Fibroblast of skin of back (primary cell): ENCODE measurements around the gene GNAS.
"Not testable (repeated sequence)": the region's sequence is repeated elsewhere in the genome, so short reads cannot be mapped to it uniquely, and the experiment has no call there.

Experiments used
- DNase-seq: peaks from one replicate; pipeline ENCODE4 v3.0.0-alpha.2; 2013

GNAS gene

DNA sequence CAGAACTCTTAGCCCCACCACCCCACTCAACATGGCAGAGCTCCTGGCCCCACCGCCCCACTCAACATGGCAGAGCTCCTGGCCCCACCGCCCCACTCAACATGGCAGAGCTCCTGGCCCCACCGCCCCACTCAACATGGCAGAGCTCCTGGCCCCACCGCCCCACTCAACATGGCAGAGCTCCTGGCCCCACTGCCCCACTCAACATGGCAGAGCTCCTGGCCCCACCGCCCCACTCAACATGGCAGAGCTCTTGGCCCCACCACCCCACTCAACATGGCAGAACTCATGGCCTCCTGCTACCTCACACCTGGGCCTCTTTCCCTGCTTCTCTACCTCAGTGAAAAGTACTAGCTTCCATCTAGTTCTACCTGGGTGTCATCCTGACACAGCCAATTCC lies 23.7 kb upstream of the GNAS start:
- DNase-seq, result not testable (repeated sequence)

DNA sequence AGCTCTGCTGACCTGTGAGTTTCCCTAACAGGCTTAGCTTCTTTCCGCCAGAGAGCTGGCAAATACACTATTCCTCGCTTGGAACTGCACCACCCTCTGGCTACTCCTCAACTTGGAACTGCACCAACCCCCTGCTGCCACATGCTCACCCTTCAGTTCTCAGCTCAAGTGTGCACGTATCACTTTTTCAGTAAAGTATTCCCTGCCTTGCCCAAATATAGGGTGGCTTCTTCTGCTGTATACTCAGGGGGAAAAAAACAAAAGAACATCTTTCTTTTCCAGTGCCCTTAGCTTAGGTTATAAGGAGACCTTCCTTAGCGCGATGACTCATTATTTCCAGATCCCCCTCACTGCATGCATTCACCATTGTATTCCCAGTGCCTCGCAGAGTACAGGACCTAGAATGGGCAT lies 23.0 kb upstream of the GNAS start:
- no peak for DNase-seq

DNA sequence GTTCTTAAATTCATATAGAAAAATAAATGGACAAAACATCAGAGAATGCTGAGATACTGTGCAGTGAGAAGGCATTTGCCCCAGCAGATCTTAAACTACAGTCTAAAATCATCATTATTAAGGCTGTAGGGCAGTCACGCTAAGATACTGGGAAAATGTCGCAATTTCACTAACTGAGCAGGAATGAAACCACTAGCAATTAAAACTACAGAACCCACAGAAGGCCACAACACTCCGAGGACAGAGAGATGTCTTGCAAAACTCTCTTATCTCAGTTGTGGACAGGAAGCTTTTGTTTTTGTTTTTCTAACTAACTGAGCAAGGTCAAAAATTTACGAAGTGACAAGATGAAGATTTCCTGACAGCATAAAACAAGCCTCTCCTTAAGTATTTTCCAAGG lies 20.1 kb upstream of the GNAS start:
- DNase-seq, result no peak

DNA sequence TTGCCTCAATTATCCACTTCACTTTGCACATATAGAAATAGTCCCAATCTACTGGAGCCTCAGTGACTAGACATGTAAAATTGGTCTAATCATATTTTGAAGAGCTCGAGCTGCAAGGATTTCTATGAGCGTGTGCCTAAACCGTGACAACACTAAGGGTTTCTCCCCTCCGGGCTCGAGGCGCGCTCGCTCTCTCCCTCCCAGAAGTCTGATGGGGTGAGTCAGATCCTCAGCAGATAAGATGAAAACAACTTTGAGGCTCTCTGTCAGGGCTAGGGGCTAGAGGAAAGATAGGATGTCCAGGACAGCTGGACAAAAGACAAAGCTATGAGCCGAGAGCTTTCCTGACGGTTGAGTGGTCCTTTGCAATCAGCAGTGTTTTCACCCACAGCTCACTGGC lies 18.6 kb upstream of the GNAS start:
- DNase-seq, result no peak

DNA sequence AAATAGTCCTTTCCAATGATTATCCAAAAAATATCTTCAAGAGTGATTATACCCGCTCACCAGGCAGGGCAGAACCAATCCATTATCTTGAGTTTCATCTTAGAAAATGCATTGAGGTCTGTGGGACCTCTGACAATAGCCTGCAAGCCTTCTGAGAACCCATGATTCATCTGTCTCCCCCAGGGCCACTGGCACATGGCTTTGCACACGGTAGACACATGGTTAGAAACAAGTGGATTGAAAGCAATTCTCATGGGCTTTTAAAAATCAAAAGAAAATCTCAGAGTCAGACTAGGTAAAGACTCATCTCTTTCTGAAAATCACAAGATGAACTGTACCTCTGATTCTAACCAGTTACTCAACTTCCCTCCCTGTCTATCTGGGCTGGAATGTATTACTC lies 17.3 kb upstream of the GNAS start:
- no peak for DNase-seq

DNA sequence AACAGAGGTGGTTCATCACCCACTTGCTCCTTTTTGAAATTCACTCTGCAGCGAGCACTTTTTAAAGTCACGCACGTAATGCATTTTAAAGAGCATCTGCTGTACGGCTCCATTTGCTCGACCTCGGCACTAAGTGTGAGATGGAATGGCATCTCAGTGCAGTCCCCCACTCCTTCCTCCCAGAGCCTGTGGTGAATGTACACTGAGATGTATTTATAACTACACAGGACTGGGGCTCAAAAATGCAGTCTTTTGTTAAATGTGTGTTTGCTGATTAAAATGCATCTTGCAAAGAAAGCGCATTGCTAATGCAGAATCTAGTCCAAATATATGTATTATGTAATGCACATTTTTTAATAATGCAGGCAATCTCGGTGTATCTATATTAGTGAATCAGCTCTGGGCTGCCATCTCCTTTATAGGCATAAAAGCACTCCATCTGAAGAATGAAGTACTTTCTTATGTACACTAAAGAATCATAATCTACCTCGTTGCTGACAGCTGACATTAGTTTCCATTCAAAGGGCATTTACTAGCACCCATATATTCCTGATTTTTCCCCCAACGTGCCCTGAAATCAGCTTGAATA lies 15.8 kb upstream of the GNAS start:
- no peak for DNase-seq

DNA sequence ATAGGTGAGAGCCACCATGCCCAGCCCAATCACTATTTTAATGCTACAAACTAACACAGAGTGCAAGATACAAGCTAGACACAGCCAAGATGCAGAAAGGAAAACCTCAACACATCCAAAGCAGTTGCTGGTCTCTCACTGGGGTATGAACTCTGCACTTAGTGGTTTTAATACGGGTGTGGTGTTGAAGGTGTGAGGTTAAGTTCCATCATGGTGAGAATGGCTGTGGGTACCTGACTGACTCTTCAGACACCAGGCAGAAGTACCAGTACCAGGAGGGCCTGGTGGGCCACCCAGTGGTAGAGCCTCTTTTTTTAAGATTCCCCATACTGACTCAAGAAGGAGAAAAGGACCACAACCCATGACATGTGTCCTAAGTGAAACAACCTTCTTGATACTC lies 14.8 kb upstream of the GNAS start:
- no peak for DNase-seq

DNA sequence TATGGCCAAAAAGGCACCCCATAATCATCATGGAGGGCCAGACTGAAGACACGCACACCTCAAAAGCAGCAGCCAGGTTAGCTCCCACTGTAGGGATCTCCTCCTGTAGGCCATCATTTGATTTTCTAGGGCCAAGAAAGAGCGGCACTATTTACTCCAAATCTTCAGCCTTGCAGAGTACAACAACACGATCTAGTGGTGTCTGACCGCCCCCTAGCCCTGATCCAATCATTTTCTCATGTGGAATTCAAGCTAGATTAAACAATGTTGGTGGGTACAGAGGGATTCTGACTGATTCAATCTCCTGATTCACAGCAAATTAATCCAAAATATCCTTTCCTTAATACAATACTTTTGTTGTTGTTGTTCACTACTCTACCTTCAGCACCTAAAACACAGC lies 14.3 kb upstream of the GNAS start:
- no peak for DNase-seq

DNA sequence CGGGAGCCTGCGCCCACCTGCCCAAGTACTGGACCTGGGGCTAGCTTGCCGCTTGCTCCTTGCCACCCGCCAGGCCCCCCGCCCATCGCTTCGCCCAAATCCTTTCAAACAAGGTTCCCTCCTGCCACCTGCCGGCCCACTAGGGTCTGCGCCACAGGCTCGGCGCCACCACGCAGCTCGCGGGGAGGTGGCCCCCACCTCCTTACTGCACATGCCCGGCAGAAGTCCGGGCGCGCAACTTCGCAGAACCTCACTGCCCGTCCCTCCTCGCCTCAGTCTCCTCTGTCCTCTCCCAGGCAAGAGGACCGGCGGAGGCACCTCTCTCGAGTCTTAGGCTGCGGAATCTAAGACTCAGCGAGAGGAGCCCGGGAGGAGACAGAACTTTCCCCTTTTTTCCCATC lies 13.0 kb upstream of the GNAS start:
- DNase-seq, result peak; percentile 15

DNA sequence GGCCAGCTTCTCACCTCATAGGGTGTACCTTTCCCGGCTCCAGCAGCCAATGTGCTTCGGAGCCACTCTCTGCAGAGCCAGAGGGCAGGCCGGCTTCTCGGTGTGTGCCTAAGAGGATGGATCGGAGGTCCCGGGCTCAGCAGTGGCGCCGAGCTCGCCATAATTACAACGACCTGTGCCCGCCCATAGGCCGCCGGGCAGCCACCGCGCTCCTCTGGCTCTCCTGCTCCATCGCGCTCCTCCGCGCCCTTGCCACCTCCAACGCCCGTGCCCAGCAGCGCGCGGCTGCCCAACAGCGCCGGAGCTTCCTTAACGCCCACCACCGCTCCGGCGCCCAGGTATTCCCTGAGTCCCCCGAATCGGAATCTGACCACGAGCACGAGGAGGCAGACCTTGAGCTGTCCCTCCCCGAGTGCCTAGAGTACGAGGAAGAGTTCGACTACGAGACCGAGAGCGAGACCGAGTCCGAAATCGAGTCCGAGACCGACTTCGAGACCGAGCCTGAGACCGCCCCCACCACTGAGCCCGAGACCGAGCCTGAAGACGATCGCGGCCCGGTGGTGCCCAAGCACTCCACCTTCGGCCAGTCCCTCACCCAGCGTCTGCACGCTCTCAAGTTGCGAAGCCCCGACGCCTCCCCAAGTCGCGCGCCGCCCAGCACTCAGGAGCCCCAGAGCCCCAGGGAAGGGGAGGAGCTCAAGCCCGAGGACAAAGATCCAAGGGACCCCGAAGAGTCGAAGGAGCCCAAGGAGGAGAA lies 12.3 kb upstream of the GNAS start:
- no peak for DNase-seq

DNA sequence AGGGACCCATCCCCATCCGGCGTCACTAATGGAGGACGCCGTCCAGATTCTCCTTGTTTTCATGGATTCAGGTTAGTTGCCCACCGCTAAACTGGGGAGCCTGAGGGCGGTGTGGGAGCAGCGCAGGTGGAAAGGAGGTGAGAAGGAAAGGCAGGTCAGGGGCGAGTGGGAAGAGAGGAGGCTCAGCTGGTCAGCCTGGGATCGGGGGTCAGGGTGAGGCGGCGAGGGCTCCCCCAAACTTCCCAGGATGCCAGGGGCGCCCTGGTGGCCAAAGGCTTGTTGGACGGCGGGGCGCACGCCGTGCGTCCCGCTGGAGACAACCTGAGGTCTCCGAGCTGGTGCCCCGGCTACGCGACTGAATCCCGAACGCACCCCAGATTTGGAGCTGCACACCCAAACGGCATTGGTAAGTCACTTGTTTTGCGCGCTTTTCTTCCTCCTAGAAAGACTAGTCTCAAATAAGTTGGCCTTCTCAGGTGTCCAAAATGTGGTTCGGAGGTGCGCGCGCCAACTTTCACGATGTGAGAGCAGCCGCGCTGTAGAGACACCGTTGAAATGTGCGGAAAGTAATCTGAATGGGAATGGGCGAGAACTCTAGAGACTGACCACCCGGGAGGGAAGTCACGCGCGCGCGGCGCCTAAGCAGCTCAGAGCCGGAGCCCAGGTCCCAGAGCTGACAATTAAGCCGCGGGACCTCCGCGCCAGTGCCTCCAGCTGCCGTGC lies 11.5 kb upstream of the GNAS start:
- DNase-seq, result no peak

DNA sequence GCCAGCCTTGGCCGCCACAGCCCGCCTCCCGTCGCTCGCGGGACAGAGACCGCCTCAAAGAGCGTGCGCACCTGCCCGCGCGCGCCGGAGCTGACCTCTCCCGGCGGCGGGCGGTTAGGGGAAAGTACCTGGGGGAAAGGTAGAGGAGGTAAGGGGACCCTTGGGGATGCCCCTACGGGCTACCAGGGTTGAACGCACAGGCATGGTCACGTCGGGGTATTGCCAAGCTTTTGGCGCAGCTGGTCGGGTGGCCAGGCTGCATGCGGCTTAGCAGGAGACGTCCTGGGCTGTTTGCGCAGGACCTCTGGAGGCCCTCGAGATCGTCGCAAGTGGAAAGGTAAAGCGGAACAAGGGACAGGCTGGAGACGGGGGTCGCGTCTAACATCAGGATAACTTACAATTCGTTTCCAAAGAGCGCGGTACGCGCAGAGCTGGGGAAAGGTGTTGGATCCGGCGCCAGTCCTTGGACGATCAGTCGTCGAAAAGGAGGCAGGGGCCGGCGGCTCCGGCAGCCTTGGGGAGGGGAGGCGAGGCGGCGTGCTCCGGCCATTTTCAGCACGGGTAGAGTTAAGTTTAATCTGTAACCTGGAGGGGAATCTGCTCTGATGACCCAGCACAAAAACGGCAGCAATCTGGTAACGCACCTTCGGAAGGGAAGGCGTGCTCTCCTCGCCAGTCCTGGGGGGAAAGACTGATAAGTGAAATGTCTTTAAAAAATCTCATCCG lies 10.8 kb upstream of the GNAS start:
- DNase-seq, result no peak

DNA sequence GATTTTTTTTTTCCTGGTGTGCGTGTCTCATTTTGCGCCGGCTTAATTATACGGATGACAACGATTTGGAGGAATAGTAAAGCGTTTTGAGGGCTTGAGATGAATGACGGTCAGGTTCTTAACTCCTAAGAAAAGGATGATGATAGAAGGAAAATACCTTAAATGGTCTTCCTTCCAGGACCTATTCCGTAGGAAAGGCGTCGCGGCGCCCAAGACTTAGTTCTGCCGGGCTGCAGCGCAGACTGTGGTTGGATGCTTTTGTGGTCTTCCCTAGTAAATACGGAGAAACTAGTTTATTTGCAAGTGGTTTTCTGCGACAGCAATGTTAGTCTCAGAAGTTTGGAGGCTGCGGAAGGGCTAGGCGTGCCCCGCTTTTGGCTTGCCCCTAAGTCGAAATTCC lies 10.2 kb upstream of the GNAS start:
- no peak for DNase-seq

DNA sequence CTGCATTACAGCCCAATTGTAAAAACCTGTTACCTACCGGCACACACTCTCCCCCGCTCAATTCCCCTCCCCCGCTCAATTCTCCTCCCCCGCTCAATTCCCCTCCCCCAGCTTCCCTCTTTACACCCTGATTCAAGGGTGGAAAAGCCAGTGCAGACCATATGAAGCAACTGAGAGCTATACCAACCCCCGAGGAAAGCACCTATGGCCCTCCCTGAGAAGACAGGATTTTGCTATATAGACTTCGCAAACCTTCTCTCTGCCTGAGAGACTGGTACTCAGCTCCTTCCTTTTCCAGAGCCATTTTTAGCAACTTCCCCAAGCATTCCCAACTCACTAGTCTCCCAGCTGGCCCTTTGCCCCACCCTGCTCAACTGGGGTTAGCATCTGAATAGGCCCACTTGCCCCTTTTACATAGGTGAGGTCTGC lies 9.4 kb upstream of the GNAS start:
- no peak for DNase-seq

DNA sequence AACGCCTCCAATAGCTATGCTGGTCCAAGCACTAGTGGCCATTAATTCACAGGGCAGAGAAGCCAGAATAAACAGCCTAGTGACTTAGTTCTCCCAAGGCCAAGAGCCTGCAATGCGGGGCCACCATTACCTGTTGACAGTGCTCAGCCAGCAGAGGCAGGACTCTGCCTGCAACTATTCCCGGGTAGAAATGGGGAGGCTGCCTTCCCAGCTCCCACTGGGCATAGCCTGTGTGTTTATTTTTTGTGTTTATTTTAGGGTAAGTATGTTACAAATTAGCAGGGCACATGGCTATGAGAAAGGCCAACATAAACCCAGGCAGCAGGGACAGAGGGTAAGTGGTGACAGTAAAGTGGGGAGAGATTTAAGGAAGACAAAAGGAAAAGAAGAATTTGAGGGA lies 6.8 kb upstream of the GNAS start:
- no peak for DNase-seq

DNA sequence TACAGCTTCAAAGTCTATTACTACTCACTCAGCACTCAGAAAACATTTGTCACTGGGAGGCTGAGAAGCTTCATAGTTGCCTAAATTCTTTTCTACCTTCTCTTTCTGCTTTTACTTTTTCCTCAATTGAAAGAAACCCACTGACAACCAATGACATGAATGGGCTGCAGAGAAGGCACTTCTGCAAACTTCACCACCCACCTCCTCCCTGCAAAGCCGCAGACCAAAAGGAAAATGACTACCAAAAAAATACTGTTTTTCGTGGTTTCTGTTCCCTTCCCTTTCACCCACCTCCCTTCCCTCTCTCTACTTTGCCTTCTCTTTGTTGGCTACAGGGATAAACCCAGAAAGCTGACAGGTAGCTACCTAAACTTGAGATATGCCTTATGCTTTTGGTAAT lies 5.1 kb upstream of the GNAS start:
- no peak for DNase-seq

DNA sequence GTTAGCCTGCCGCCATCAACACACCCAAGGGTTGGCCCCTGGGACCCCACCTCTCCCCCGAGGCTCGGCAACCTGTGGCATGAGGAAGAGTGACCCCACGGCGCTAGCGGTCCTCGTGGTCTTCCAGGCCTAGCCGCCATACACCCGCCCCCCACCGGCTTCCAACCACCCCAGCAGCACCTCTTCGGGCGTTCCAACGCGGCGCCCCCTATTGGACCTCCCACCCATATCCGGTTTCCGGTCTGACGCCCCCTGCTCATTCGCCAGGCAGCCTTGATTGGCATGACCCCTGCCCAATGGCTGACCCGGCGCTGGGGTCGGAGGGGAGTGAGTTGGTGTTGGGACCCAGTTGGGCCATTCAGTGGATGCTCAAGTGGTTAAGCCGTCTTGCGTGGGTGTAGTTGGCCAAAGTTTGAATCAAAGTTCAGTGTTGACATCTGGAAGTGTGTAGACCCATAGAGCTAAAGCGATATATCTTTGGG lies 1.8 kb upstream of the GNAS start, which contains the start of gene GNAS-AS1:
GNAS-AS1 (minus strand) TSS at position 210 of the 482 bp plus-strand sequence.
- peak; percentile 92 for DNase-seq

DNA sequence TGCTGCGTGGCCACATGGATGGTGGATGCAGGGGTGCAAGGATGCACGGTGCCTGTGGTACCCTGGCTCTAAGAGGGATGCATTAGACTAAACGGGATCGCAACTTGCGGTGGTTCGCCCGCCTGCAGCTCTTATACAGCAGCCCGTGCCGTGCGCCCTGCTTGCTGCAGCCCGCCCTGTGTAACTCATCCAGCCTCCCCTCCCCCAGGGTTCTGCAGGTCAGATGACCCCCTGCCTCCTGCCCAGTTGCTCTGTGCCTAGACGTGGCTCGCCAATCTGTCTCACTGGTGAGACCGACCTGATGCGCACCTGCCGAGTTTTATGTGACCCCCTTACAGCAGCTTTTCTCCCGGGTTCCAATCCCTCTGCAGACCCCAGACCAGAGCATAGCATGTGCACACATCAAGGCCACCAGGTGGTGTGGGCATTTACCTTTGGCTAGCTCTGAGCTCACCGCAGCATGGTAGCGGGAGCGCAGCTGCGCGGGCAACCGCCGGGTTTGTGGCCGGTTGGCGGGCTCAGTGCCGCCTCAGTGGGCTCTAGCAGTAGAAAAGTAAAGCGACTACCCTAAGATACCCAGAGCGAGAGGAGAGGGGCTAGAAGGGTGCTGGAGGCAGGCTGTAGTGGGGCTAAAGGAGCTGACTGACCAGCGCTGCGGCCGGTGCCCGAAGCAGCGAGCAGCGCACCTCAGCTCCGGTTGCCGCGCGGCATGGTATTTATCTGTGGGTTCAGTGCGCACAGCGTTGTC lies 1.1 kb upstream of the GNAS start:
- no peak for DNase-seq

DNA sequence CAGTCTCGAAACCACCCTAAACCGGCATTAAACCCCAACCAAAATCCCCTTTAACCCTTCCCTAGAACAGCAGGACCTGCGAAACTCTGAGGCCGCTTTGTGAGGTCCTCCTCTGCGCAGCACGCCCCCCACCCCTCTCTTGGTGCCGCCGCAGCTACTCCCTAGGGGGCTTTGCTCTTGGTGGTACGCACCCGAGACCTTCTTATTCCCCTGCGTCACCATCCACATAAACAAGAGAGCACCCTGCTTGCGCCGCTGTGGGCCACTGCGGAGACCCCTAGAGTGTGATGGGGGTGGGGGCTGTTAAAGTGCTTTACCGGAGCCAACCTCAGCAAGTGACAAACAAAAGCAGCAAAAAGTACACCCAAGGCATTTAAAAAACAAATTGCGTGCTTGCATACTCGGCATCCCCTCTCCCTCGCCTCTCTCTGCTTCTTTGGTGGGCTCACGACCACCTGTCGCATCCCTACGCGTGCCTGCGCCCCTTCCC lies 502 bp upstream of the GNAS start:
- no peak for DNase-seq

DNA sequence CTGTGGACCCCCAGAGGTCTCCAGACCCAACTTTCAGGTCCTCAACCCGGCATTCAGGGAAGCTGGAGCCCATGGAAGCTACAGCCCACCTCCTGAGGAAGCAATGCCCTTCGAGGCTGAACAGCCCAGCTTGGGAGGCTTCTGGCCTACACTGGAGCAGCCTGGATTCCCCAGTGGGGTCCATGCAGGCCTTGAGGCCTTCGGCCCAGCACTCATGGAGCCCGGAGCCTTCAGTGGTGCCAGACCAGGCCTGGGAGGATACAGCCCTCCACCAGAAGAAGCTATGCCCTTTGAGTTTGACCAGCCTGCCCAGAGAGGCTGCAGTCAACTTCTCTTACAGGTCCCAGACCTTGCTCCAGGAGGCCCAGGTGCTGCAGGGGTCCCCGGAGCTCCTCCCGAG lies 950 bp downstream of the GNAS start:
- no peak for DNase-seq

DNA sequence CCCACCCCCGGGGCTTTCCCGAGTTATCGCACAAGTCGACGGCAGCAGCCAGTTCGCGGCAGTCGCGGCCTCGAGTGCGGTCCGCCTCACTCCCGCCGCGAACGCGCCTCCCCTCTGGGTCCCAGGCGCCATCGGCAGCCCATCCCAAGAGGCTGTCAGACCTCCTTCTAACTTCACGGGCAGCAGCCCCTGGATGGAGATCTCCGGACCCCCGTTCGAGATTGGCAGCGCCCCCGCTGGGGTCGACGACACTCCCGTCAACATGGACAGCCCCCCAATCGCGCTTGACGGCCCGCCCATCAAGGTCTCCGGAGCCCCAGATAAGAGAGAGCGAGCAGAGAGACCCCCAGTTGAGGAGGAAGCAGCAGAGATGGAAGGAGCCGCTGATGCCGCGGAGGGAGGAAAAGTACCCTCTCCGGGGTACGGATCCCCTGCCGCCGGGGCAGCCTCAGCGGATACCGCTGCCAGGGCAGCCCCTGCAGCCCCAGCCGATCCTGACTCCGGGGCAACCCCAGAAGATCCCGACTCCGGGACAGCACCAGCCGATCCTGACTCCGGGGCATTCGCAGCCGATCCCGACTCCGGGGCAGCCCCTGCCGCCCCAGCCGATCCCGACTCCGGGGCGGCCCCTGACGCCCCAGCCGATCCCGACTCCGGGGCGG lies 1.6 kb downstream of the GNAS start:
- no peak for DNase-seq
